Right renal cortex interstitium (tissue), 3 donors: ENCODE measurements around the gene CA10. TPM values are rescaled to one million over a fixed set of nuclear protein-coding genes. Genes with fewer than 3 reads are reported as not detected.

ENCODE experiments used
- DNase-seq, 3 donors: peaks; one replicate each; pipeline ENCODE4 v3.0.0-alpha.2; 2013; ENCODE audit warnings: low read depth in 3 of 3, low spot score in 2 of 3
- polyA plus RNA-seq, 3 donors: library from polyadenylated mRNA; unstranded; fragments of 120-200 nt; gene quantifications; one replicate each; pipeline ENCODE4 v1.2.1, GENCODE V29; 2013; ENCODE audit not compliant: insufficient read length in 3 of 3

The CA10 gene
- polyA plus RNA-seq, 3 donors, result 15.2 to 23.4 (median 17.3) TPM

DNA sequence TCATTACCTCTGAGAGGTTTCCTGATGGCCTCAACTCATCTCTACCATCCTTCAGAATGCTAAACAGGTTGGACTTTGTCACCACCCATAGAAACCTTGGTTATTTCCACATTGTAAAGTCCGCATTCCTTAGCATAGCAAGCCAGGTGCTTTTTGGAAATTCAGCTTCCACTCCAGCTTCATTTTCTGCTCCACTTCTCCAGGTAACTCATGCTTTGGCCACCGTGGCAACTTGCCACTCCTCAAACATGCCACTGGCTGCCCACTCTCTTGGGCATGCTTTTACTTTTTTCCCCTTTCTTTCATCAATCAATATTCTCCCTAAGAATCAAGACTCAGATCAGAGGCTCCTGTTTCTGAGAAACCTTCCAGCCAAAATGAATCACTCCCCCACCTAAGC is 203.3 kb downstream of the CA10 start:
- no peak for DNase-seq

GRCh38 chr17:51954232-51954765 is 204.2 kb downstream of the CA10 start:
- no peak for DNase-seq

DNA sequence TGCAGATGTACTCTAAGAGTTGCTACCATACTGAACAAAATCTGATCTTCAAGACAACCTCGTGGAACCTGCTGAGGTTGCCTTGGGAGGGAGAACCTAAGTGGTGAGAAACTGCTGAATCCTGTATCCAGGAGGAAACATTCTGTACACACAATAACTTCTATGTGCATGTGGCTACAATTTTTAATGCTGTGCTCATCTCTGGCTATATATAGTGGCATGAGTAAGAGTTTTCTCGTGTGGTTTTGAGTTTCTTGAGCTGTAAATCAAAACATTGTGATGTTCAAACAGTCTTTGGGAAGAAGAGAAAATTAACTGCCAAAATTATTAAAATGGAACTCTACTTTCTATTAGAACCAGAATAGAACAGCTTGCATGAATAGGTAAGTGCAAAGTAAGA is 206.8 kb downstream of the CA10 start:
- no peak for DNase-seq

DNA sequence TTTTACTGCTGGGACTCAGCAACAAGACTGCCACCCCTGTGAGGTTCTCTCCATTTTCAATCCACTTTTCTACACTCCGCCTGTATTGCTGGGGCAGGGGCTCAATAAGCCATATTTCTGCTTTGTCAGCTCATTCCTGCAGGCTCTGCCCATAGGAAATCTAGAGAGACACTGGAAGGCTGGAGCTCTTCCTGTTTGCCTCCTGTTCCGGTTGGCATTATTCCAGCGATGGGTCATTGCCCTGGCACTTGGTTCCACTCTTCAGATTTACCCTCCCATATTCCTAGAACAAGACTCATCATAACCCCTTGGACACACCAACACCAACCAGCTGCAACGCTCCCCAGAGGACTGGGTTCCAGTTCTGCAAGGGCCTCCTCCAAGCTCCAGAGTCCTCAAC is 210.4 kb downstream of the CA10 start:
- no peak for DNase-seq

GRCh38 chr17:51947160-51947735 is 211.3 kb downstream of the CA10 start:
- DNase-seq, result peak; percentile 4 to 18 (median 13)

DNA sequence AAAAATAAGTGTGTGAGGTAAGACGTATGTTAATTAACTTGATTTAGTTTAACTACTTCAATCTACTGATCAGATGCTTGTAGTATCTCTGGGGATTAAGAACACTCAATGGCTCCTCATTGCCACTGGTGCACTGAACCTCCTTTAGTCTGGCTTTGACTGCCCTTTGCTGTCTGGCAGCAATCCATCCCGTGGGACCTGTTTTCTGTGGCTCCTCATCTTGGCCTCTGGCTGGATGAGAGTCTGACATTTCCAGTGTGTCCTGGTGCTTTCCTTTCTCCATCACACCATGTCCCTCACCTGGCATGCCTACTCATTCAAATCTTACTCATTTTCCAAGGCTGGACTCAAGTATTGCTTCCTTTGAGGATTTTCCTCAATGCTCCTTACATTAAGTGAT is 212.2 kb downstream of the CA10 start:
- DNase-seq, result no peak

- no peak for DNase-seq
Measured at GRCh38 chr17:51941272-51941671, 217.2 kb downstream of the CA10 start.

GRCh38 chr17:51937264-51937663 is 221.2 kb downstream of the CA10 start:
- no peak for DNase-seq

GRCh38 chr17:51935477-51935876 is 223.0 kb downstream of the CA10 start:
- no peak for DNase-seq

- DNase-seq, result no peak
Measured at GRCh38 chr17:51933647-51934046, 224.9 kb downstream of the CA10 start.

- no peak for DNase-seq
Measured at GRCh38 chr17:51926448-51926847, 232.1 kb downstream of the CA10 start.

DNA sequence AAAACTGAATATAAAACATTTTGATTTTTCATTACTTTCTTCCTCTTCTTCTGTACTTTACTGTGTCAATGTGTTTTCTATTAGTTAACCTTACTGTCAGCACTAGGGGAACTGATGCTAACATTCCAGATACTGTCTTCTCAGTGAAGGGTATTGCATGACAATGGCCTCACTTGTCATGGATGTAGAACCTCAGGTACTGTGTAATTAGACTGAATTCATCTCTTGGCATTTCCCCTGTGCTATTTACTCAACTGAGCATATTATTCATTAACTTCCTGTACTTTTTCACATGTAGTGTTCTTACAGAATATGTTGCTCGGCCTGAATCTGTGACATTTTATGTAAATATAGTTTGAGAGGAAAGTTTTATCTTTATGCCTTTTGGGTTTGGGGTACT is 237.0 kb downstream of the CA10 start:
- no peak for DNase-seq

DNA sequence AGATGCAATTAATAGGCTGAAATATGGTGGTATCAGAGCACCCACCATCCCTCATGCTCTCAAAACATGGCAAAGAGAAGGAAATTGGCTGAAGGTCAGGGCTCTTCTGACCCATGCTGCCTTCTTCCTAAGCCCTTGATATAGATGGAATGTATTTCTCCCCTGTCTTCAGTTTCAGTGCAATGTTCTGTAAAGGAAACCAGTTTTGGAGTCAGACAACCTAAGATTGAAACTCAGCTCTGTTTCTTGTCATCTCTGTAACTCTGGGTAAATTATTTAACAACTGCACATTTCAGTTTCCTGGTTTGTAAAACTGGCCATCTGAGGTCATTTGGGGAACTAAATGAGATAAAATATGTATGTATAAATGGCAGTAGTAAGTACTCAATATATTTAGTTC is 243.9 kb downstream of the CA10 start:
- no peak for DNase-seq

DNA sequence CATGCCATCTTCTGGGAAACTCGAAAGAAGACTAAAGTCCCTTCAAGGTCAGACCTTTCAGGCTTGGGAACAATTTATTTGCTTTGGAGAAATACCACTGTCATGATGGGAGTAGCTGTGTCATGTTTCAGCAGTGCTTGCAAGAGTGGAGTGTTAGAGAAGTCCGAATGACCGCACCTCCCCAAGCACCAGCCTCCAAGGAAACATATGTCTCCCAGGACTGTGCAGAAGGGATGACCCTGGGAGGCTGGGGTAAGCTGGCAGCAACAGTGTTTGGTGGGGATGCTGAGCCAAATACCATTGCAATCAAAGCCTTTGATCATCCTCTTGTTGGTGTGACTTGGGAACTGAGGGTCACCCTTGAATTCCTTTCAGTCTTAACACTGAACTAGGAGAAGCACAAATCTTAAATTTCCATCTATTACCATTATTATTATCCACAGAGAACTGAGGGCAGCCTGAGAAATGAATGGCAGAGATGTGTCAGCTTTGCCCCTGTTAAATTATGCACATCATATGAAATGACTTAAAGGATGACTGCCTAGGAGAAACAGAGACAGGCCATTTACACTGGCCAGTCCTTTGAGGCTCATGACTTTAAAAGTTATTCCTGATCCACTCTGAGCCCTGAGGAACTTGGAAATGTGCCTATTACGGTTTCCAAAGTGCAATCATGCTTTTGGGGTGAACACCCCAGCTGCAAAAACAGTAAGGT is 244.9 kb downstream of the CA10 start:
- DNase-seq, result no peak

DNA sequence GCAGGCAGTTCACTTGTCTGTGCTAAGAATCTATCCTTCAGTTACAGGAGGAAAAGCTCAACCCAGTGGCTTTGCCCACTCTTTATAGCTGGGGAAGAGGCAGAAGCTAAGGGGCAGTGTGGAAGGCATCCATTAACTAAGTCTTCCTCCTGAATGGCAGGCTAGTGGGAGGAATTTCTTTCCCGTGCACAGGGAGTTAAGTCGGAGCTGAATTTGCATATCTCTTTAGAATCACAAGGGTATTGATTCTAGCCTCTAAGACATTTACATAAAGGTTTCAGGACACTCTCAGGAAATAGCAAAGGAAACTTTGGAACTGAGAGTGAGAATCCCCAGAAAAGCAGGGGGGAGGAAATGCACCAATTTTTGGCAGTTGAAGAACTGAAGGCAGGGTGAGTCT is 245.6 kb downstream of the CA10 start:
- no peak for DNase-seq

GRCh38 chr17:51911237-51911636 is 247.3 kb downstream of the CA10 start:
- no peak for DNase-seq

DNA sequence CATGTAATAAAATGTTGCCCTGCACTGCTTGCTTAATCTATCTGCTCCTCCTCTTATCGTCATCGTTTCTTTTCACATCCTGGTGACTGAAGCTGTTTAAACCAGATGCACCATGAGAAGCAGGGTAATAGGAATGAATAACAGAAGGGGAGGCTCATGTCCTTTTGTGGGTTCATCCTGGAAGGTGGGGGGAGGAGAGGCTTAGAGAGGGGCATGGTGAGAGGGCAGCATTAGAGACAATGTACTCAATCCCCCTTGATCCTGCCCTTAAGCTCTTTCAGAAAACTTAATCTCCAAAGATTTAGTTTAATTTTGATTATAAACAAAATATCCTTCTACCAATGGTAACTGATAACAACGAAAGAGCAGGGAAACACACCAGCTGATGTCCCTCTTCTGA is 248.5 kb downstream of the CA10 start:
- DNase-seq, result no peak

DNA sequence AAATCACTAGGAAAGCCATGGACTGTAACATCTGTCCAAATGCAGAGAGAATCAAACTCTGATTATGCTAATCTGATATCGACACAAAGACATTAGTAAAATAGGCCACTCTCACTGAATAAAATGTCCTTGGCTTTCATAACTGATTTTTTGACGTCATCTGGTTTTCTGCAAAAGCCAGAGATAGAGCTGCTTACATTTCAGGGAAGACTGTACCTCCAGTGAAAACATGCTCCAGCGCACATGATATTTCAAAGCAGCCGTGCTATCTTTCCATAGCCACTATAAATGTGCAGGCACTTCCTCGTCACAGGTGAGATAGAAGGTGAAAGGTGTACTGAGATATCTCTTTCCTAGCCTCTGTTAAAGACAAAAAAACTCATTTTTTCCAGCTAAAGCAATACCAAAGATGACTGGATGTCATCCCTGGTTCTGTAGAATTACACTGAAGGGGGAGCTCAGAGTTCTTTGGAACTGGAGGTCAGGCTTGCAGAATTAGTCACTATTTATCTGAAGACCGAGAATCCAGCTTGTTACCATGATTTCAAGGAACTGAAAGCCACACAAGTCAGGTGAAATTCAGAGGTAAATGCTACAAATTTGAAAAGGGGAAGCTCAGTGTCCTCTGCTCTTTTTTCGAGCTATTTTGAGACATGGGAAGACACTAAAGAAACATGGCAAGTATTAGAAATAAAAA is 249.5 kb downstream of the CA10 start:
- DNase-seq, result no peak

- DNase-seq, result no peak
Measured at GRCh38 chr17:51907041-51907440, 251.5 kb downstream of the CA10 start.

DNA sequence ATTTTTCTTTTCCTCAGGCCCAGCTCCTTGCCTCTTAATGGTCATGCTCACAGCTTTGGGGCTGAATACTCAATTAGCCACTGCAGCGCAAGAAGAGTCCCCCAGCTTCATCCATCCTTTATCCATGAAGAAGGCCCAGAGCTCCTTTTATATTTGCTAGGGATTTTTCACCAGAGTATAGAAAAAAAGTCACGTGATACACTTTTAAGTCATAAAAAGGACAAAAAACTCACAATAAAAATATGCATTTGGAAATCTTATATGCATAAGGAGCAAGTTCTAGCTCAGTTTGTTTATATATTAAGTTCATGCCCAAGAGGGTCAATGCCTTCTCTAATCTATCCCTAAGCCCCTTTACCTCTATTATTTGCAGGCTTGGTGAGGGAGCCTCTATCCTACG is 254.1 kb downstream of the CA10 start:
- no peak for DNase-seq

DNA sequence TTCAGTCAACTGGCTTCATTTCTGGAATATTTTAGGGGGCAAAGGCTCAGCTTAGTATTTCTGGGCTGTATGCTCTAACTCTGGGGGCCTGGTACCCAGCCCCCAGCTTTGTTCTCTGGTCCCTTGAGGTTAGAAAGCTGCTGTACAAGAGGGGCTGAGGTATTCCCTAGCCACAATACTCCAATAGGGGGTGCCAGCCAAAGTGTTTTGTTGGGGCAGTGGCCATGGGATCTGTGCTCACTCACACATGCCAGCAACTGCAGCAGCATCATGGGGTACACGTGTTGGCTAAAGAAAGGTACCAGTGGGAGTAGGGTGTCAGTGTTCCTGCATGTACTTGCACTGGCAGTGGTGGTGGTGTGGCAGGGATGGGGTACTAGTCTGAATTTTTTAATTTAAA is 257.3 kb downstream of the CA10 start:
- no peak for DNase-seq

- DNase-seq, result no peak
Measured at GRCh38 chr17:51891936-51892335, 266.6 kb downstream of the CA10 start.
